Left ventricle myocardium superior (tissue), 1 donor: ENCODE measurements around the gene SYNGR3. TPM values are rescaled to one million over a fixed set of nuclear protein-coding genes. Genes with fewer than 3 reads are reported as not detected.

Source experiments
- ATAC-seq: fragments of 200-7000 bp; cut with Tn5 transposase; one replicate; pipeline ENCODE4 v1.9.1; 2020; ENCODE audit warnings: mild to moderate bottlenecking, moderate library complexity
- DNase-seq: peaks from one replicate; pipeline ENCODE4 v3.0.0-alpha.2; 2020
- intact Hi-C: fragments of 100-400 bp; cut with micrococcal nuclease; formaldehyde crosslinking; loops from one replicate; pipeline ENCODE4 v1.11.0; 2022
- total RNA-seq: library from RNA; stranded (reverse); fragmentation: NEBNext Ultra II Directional; extraction: Animal tissue kit (Norgen Biotek cat#: 25700); gene quantifications from one replicate; pipeline ENCODE4 v1.2.1, GENCODE V29; 2021
- donor health status: DM: no; HTN: yes; CAD: no; lungs with severe emphysema.

SYNGR3 gene
- total RNA-seq, 1 donor from 2014 or later: 1.0 TPM

- intact Hi-C loops: no loop called here
- ATAC-seq (no peak), DNase-seq (no peak)
Measured at GRCh38 chr16:1987198-1987597, 2.6 kb upstream of the SYNGR3 start.

GRCh38 chr16:1990101-1990350 lies 256 bp downstream of the SYNGR3 start:
- no peak for ATAC-seq
- intact Hi-C loops: no loop called here
- DNase-seq: no peak

GRCh38 chr16:1990351-1991134 lies 773 bp downstream of the SYNGR3 start:
- ATAC-seq (no peak), DNase-seq (no peak)
- intact Hi-C loops: no loop called here

- intact Hi-C loops: no loop called here
- DNase-seq (no peak), ATAC-seq (peak; percentile 4)
Measured at GRCh38 chr16:1991135-1991551, 1.4 kb downstream of the SYNGR3 start.

- intact Hi-C loops: no loop called here
- DNase-seq: no peak
- no peak for ATAC-seq
Measured at GRCh38 chr16:1991588-1991947, 1.8 kb downstream of the SYNGR3 start.

- peak; percentile 96 for DNase-seq
- peak; percentile 89 for ATAC-seq
- intact Hi-C loops: no loop called here
Measured at GRCh38 chr16:1991948-1992703, 2.4 kb downstream of the SYNGR3 start.

GRCh38 chr16:1992704-1993317 lies 3.0 kb downstream of the SYNGR3 start:
- ATAC-seq: peak; percentile 1
- intact Hi-C loops: no loop called here
- DNase-seq: no peak

GRCh38 chr16:1993731-1994131 lies 4.0 kb downstream of the SYNGR3 start:
- no peak for ATAC-seq
- intact Hi-C loops: no loop called here
- DNase-seq: no peak

- intact Hi-C loops: no loop called here
- DNase-seq: no peak
- ATAC-seq: no peak
Measured at GRCh38 chr16:1997494-1998359, 8.0 kb downstream of the SYNGR3 start.

GRCh38 chr16:1998360-1998835 lies 8.6 kb downstream of the SYNGR3 start:
- no peak for DNase-seq
- no peak for ATAC-seq
- intact Hi-C loops: no loop called here

- DNase-seq (no peak), ATAC-seq (no peak)
- intact Hi-C loops: no loop called here
Measured at GRCh38 chr16:1998852-1999801, 9.4 kb downstream of the SYNGR3 start.

GRCh38 chr16:1999866-2000514 lies 10.2 kb downstream of the SYNGR3 start:
- no peak for DNase-seq
- no peak for ATAC-seq
- intact Hi-C loops: no loop called here

- ATAC-seq (no peak), DNase-seq (no peak)
- intact Hi-C loops: no loop called here
Measured at GRCh38 chr16:2001035-2001434, 11.3 kb downstream of the SYNGR3 start.

GRCh38 chr16:2001456-2002355 lies 11.9 kb downstream of the SYNGR3 start:
- intact Hi-C loops: no loop called here
- ATAC-seq: no peak
- DNase-seq: peak; percentile 24

GRCh38 chr16:2002406-2003230 lies 12.8 kb downstream of the SYNGR3 start:
- ATAC-seq (no peak), DNase-seq (peak; percentile 38)
- intact Hi-C loops: no loop called here

- intact Hi-C loops: no loop called here
- ATAC-seq (no peak), DNase-seq (peak; percentile 25)
Measured at GRCh38 chr16:2003231-2003826, 13.6 kb downstream of the SYNGR3 start.
